Stimulated activated CD8-positive, alpha-beta memory T cell treated with anti-CD3 and anti-CD28 coated beads, Interleukin-4, amount 100 ng/mL, for 1 hour (primary cell): ENCODE results near the gene TMEM201.

Source experiments
- DNase-seq, 2 donors: peaks; one replicate each; pipeline ENCODE4 v3.0.0-alpha.2; 2020; ENCODE audit warnings: low read depth in 2 of 2, low spot score in 1 of 2

The TMEM201 gene

DNA sequence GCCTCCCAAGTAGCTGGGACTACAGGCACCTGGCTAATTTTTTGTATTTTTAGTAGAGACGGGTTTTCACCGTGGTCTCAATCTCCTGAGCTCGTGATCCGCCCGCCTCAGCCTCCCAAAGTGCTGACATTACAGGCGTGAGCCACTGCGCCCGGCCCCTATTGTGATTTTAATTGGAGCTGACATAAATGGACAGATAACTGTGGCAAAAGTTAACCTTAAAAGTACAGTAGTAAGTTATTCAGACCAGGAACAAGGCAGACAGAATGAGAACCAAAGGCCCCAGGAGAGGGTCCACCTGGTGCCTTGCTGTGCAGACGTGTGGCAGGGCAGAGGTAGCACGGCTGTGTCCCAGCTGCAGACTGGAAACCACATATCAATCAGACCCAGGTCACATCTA, 11.0 kb downstream of the TMEM201 start:
- no peak for DNase-seq

DNA sequence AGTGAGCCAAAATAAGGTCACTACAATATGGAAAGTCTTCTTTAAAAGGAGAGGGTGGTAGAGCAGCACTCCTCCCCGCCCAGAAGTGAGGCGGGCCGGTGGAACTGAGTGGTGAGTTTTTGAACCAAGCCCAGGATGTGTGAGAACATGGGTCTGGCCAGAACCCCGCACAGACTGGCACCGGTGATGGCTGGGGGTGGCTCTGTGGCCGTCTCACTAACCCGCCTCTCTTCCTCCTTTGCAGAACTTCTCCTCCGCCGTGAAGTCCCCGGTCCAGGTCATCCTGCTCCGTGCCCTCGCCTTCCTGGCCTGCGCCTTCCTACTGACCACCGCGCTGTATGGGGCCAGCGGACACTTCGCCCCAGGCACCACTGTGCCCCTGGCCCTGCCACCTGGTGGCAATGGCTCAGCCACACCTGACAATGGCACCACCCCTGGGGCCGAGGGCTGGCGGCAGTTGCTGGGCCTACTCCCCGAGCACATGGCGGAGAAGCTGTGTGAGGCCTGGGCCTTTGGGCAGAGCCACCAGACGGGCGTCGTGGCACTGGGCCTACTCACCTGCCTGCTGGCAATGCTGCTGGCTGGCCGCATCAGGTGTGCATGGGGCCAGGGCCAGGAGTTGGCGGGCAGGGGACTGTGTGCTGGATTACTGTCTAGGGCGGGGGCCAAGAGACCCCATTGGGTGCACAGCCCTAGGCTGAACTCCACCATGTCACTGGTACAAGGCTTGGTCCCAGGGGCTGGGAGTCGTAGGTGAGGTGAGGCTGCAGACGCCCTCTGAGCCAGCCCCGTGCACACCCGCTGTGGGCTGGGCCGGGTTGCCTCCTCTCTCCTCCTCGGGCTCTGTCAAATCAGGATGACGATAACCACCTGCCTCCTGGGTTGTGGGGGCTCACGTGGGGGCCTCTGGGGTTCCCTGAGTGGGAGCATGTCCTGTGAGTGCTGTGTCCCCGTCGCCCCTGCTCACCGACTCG, 12.4 kb downstream of the TMEM201 start:
- DNase-seq = no peak

DNA sequence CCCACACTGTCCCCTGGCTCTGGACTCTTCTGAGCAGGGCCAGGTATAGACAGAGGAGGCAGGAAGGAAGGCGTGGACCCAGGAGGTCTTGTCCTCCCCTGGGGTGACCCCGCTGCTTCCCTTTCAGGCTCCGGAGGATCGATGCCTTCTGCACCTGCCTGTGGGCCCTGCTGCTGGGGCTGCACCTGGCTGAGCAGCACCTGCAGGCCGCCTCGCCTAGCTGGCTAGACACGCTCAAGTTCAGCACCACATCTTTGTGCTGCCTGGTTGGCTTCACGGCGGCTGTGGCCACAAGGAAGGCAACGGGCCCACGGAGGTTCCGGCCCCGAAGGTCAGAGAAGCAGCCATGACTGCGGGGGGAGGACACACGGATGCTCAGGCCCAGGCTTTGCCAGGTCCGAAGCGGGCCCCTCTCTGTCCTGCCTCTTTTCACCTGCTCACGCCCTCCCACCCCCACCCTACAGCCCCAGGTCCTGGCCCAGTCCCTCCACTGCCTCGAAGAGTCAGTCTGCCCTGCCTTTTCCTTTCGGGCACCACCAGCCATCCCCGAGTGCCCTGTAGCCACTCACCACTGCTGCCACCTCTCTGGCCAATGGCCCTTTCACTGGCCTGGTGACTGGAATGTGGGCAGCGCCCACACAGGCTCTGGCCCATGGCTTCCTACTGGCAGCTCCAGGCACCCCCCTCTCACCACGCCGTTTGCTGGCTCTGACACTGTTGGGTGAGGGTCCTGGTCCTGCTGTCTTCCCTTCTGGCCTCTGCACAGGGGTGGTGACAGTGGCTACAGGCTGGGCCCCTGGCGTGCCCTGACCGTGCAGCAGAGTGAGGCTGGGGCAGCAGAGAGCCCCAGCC, 13.5 kb downstream of the TMEM201 start:
- no peak for DNase-seq

DNA sequence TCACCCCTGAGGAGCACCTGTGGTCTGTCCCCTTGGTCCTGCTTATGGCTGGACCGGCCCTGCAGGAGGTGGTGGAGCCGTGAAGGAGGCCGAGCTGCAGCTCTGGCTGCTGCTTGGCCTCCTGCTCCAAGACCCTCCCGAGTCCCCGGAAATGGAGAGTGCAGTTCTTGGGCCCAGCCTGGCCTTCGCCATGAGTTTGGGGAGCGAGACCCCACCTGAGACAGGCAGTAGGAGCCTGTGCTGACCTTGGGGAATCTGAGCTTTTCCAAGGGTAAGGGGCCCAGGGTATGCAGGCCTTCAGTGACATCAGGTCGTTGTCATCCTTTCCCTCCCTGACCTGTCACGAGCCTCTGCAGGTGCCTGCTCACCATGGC, 14.1 kb downstream of the TMEM201 start:
- no peak for DNase-seq

DNA sequence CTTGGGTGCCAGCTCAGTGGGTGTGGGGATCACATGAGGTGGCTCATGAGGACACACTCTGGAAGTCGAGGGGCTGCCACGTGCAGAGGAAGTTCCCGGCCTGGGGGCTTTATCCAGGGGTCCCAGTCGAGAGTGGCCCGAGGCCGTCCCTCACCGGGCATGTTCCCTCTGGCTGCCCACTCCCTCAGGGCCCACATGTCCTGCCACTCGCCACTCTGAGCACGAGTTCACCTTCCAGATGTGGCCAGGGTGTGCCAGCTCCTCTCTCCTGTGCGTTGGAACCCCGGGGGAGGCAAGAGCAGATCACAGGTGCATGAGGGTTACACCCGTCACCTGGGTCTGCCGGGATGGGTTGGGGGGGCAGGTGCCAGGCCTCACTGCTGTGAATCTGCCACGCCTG, 14.6 kb downstream of the TMEM201 start:
- DNase-seq = no peak

DNA sequence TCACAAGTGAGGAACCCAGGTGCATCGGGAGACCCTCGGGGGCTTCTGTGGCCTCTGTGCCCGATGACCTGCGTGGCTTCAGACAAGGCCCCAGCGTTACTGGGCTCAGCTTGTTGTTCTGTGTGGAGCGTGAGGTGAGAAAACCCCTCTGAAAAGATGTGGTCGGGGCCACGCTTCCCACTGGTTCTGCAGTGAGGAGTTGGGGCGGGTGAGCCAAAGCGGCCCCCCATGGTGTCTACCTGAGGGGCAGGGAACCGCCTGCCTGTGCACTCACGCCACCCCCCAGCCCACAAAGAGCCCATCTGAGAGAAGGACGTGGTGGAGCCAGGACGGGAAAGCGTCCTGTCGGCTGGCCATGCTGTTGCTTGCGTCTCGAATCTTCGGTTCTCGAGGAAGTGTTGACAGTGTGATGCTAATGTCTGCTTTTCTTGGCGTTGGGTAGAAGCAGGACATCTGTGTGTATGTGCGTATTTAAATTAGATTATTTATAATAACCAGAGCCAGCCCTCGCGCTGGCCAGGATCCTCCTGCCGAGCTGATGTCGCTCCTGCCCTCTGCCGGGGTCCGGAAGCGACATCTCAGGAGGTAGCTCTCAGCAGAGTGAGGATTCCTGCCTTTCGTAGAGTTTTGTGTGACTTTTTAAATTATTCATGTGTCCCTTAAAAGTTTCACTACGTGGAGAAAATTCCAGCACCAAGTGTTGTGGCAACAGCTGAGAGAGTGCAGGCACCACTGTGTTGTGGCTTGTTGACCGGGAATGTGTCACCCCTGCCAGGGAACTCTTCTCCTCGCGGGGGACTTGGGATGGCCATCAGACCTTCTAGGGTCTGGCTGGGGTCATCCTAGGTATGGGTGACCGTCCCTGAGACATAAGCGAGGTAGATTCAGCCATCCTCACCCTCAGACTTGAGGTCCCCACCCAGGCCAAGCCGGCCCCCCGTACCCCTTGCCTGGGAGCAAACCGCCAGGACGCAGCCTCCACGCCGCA, 15.3 kb downstream of the TMEM201 start:
- no peak for DNase-seq

DNA sequence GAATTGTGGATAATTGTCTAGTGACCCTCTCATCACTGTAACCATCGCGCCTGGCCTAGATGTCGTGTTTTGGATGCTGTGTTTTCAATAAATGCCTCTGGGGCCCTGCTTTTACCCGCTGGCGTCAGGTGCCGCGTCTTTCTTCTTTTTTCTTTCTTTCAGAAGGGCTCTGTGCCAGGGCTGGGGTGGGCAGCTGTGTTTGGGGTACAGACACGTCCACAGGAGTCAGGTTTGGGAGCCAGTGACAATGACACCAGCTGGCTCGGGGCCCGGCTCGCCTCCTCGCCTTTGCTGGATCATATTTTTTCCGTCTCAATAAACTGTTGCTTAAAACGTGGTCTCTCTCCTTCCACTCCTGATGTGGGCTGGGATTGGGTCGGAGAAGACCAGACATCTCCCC, 16.1 kb downstream of the TMEM201 start:
- no peak for DNase-seq

DNA sequence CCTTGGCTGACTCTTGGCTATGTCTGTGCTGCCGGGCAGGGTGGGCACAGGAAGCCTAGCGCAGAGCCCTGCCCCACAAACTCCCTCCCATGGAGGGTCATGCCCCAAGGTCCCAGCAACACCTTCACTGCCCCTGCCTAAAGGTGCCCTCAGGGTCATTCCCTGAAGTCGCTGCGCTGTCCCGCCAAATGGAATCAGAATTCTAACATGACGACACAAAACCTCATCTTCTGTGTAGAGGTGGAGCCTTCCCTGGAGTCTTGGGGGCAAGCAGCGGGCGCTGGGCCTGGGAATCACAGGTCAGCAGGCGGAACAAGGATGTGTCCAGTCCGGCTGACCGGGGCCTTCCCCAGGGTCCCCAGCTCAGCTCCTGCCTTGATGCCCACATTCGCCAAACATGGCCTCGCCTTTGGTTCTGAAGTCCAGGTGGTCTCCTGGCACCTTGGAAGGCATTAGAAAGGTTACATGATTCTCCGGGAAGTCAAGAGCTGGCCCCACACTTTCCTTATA, 17.3 kb downstream of the TMEM201 start:
- DNase-seq = no peak

DNA sequence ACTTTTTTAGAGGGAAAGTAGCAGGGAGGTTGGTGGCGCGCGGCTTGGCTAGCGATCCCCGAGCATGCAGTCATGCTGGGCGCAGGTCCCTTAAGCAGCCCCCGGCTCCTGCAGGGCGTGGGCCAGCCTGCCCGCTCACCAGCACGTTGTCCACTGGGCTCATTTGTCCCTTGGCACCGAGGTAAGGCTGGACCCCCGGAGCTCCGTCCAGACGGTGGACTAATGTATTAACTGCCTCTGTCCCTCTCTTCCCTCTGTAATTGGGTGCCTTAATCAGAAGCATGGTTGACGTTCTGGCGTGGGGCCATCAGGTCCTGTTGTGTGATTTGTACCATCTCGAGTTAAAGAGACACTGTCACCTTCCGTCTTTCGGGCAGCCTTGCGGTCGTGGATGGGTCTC, 17.7 kb downstream of the TMEM201 start:
- DNase-seq = no peak

DNA sequence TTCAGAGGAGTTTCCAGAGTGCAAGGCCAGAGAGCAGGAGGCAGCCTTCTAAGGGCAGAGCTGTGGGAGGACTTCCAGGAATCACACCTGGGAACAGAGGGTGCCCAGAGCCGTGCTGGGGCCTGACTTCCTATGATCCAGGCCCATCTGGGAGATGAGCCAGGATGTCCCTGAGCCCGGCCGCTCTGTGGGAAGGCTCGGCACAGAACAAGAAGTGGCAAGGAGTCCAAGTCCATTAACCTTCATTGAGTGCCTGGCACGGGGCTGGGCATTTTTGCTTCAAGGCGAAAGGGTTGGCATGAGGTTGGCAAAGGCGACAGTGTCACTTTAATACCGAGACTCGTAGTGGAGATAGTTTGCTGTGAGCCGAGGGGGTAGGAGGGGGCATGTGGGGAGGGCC, 18.2 kb downstream of the TMEM201 start:
- DNase-seq = no peak

DNA sequence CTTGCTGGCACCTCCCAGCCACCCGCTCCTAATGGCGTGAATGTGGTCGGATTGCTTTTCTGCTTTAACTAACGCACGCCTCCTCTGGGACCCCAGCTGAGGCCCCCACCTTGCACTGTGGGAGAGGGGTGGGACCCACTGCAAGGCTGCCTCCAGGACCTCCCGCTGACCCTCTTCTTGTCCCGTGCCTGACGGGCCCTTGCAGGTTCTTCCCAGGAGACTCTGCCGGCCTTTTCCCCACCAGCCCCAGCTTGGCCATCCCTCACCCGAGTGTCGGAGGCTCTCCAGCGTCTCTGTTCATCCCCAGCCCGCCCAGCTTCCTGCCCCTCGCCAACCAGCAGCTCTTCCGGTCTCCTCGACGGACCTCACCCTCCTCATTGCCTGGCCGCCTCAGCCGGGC, 18.6 kb downstream of the TMEM201 start:
- no peak for DNase-seq

DNA sequence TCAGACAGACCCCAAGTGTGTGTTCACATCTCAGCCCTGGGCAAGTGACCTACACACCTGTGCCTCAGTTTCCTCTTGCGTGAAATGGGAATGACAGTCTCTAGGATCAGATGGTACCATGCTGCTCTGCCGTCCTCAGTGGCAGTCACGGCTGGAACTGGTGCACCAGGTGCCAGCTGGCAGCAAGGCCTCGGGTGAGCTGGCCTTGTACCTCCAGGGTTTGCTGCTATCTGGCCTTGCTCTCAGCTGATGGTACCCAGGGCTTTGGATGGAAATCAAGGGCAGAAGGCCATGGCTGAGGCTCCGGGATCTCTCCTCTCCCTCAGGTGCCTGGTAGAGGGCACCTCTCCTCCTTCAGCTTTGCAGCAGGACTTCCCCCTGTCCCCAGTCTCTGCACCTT, 21.3 kb downstream of the TMEM201 start:
- no peak for DNase-seq

DNA sequence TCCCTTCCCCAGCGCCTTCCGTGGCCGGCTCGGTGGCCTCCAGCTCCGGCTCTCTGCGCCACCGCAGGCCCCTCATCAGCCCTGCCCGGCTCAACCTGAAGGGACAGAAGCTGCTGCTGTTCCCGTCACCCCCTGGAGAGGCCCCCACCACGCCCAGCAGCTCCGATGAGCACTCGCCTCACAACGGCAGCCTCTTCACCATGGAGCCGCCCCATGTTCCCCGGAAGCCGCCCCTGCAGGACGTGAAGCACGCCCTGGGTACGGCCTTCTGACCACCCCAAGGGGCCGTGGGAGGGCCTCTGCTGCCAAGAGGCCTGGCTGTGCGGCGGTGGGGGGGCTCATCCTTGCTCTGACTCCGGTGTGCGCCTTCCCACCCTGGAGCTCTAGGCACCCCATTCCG, 21.8 kb downstream of the TMEM201 start:
- DNase-seq = no peak

DNA sequence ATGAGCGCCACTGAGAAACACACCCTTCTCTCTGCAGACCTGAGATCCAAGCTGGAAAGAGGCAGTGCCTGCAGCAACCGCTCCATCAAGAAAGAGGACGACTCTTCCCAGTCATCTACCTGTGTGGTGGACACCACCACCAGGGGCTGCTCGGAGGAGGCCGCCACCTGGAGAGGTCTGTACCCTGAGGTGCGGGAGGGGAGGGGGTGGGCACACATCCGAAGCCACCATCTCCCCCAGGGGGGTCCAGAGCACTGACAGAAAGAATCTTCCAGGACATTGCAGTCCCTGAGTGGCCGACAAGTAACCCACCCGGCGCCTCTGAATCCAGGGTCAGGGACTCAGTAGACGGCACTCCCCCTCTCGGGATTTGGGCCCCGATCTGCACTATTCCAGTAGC, 23.0 kb downstream of the TMEM201 start:
- DNase-seq = no peak

DNA sequence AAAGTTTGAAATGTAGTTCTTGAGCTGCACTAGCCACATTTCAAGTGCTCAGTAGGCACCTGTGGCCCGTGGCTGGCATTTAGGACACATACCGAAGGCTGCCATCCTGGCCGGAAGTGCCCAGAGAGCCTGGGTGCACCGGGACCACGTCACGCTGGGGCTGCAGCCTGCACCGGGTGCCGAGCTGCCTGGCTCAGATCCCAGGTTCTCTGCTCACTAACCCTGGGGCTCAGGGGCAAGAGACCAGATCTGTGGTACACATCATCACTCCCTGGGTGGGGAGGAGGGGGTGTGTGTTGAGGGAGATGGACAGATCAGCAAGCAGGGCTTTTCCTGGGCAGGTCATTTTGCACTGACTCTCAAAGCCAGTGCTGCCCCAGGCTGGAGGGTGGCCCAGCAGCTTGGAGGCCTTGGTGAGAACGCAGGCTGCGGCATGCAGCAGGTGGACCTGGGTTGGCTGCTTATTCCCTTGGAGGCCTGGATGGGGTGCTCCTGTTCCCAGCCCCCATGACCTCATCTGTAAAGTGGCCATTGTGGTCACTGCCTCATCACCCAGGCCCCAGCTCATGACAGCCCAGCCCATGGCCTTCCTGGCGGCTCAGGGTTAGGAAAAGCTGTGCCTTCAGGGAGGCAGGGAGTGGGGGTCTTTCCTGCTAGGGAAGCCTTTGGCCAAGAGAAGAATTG, 23.6 kb downstream of the TMEM201 start:
- no peak for DNase-seq

DNA sequence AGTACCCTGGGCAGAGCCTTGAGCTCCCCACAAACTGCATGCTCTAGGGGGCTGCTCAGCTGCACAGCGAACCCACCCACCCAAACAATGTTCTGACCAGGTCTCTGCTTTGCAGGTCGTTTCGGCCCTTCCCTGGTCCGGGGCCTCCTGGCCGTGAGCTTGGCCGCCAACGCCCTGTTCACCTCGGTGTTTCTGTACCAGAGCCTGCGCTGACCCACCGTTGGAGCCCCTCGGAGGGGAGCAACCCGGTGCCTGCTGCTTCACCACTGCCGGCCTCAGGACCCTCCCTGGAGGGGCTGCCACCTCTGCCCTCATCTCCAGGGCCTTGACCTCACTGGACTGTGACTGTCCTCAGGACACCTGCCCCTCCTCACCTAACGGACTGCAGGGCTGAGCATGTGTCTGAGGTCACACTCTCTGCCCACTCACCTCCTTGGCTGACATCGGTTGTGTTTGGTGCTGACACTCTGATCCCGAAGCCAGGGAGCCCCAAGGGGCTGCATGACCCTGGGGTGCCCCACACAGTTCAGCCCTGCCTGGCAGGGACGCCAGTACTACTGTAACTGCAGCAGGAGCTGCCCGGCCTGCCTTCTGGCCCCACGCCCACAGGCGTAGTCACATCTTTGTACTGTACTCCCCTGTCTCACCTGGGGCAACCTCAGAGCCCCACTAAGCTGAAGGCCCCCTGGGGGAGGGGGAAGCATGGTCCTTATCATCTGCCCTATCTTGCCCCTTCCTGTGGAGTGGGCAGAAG, 24.3 kb downstream of the TMEM201 start:
- DNase-seq = no peak

DNA sequence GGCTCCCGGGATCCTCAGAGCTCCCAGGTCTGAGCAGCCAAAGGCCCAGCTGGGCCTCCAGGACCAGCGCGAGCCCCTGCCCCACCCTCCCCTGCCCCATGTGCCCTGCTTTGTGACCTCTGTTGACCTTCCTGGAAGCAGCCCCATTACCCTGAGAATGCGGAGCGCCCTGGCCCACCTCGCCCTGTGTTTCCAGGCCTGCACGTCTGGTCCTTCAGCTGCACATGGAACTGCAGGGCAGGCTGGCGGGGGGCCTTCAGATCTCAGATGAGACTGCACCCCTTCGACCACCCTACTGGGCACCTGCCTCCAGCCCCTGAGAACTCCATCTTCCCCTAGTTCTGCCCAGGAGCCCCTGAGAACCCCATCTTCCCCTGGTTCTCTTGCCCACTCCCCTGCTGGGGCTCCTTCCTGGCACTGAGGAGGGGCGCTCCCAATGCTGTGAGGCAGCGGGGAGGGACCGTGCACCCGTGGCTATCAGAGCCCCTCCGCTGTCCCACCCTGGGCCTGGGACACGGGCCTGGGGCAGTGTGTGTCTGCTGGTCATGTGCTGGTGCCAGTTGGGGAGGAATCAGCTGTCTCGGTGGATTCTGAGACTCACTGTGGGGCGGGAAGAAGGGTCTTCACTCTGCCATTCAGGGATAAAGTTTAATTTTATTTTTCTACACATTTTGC, 25.1 kb downstream of the TMEM201 start:
- DNase-seq = no peak

DNA sequence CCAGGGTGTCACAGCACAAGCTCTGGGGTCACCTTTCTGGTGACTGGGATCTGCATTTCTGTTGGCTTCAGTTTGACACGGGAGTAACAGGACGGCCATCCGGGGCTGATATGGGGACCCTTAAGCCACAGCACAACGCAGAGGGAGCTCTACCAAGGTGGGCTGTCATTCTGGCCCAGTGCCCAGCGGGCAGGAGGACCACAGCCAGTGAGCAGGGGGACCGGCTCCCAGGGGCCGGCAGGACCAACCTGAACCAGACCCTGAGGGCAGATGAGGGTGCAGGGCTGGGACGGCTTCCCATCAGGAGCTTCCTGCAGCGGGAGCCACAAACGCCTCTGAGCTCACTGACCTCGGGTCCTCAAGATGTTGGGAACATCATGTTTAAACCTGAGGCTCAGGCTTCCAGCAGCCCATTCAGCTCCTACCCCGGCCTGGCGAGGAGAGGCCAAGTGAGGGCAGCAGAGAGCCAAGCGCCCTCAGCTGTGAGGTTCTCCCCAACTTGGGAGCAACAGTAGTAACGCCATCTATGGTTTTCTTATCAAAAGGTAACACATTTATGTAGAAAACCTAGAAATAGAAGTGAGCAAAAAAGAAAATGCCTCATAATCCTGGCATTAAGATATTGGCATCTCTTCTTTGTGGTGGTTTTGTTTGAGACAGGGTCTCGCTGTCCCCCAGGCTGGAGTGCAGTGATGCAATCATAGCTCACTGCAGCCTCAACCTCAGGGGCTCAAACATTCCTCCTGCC, 26.8 kb downstream of the TMEM201 start:
- no peak for DNase-seq
